Measurements from ENCODE around the gene MAP2K5.
A peak's percentile ranks its signal among the peaks of the same experiment; 100 is the strongest.

Gene MAP2K5

GRCh38 chr15:67777071-67777470, 234.6 kb downstream of the MAP2K5 start:
- Mint-ChIP-seq H3K27me3 (ENCODE audit: low read depth) (peaks cover 12% of the 10 kb centered on the region), H3K9me3 (no peaks in the 10 kb centered on the region), H3K4me1 (peaks cover 57% of the 10 kb centered on the region), H3K4me3 (no peak overlapping the region), H3K36me3 (ENCODE audit: low read depth) (no peaks in the 10 kb centered on the region), H3K27ac (no peak overlapping the region)
- TF ChIP-seq CTCF (IDR thresholded peaks at IDR 0.05; ENCODE audit: unreplicated experiment in 3 of 3): no peak

GRCh38 chr15:67777773-67778172, 235.3 kb downstream of the MAP2K5 start:
- Mint-ChIP-seq H3K36me3 (ENCODE audit: low read depth) (no peaks in the 10 kb centered on the region), H3K4me1 (peaks cover 53% of the 10 kb centered on the region), H3K27ac (no peak overlapping the region), H3K27me3 (ENCODE audit: low read depth) (peaks cover 12% of the 10 kb centered on the region), H3K9me3 (no peaks in the 10 kb centered on the region), H3K4me3 (no peak overlapping the region)
- no peak for TF ChIP-seq CTCF (IDR thresholded peaks at IDR 0.05; ENCODE audit: unreplicated experiment in 3 of 3)

GRCh38 chr15:67778968-67779548, 236.6 kb downstream of the MAP2K5 start:
- no peak for TF ChIP-seq CTCF (IDR thresholded peaks at IDR 0.05; ENCODE audit: unreplicated experiment in 3 of 3)
- Mint-ChIP-seq H3K36me3 (ENCODE audit: low read depth) (no peaks in the 10 kb centered on the region), H3K4me3 (no peak overlapping the region), H3K27ac (no peak overlapping the region), H3K9me3 (no peaks in the 10 kb centered on the region), H3K4me1 (peaks cover 53% of the 10 kb centered on the region), H3K27me3 (ENCODE audit: low read depth) (peaks cover 16% of the 10 kb centered on the region)

GRCh38 chr15:67779549-67780111, 237.1 kb downstream of the MAP2K5 start:
- Mint-ChIP-seq H3K27ac (no peak overlapping the region), H3K27me3 (ENCODE audit: low read depth) (peaks cover 13% of the 10 kb centered on the region)

GRCh38 chr15:67781061-67781460, 238.6 kb downstream of the MAP2K5 start:
- Mint-ChIP-seq H3K9me3 (no peaks in the 10 kb centered on the region), H3K27ac (peak overlapping the region in 1 of 3 experiments; percentile 18), H3K36me3 (ENCODE audit: low read depth) (no peaks in the 10 kb centered on the region), H3K4me3 (no peak overlapping the region), H3K4me1 (peaks cover 39% of the 10 kb centered on the region), H3K27me3 (ENCODE audit: low read depth) (peaks cover 7% of the 10 kb centered on the region)
- no peak for TF ChIP-seq CTCF (IDR thresholded peaks at IDR 0.05; ENCODE audit: unreplicated experiment in 3 of 3)

More at GRCh38 chr15:67779549-67780111, 237.1 kb downstream of the MAP2K5 start:
- peaks cover 51% of the 10 kb centered on the region for H3K4me1 Mint-ChIP-seq
- TF ChIP-seq CTCF (IDR thresholded peaks at IDR 0.05; ENCODE audit: unreplicated experiment in 3 of 3): no peak
- H3K9me3 Mint-ChIP-seq: no peaks in the 10 kb centered on the region
- H3K36me3 Mint-ChIP-seq (ENCODE audit: low read depth): no peaks in the 10 kb centered on the region
- no peak overlapping the region for H3K4me3 Mint-ChIP-seq
